Duodenal mucosa (tissue), 2 donors: ENCODE results near the gene DCLRE1B.
A peak's percentile ranks its signal among the peaks of the same experiment; 100 is the strongest.
"Not testable (repeated sequence)": the region's sequence is repeated elsewhere in the genome, so short reads cannot be mapped to it uniquely, and the experiment has no call there.

Source experiments
- H3K27ac ChIP-seq: one replicate; pipeline ENCODE4 v1.7.0; 2013; ENCODE audit warnings: low read depth, low read length
- H3K27me3 ChIP-seq, 2 donors: one replicate each; pipeline ENCODE4 v1.7.0; 2013; ENCODE audit warnings: low read length in 2 of 2, control low read depth in 1 of 2; ENCODE audit not compliant: insufficient read depth in 2 of 2, control insufficient read depth in 1 of 2
- H3K36me3 ChIP-seq, 2 donors: one replicate each; pipeline ENCODE4 v1.7.0; 2013; ENCODE audit warnings: low read length in 2 of 2, control low read depth in 1 of 2; ENCODE audit not compliant: insufficient read depth in 2 of 2, control insufficient read depth in 1 of 2
- H3K4me1 ChIP-seq, 2 donors: one replicate each; pipeline ENCODE4 v1.7.0; 2013; ENCODE audit warnings: low read length in 2 of 2, control low read depth in 1 of 2; ENCODE audit not compliant: insufficient read depth in 2 of 2, control insufficient read depth in 1 of 2
- H3K4me3 ChIP-seq, 2 donors: one replicate each; pipeline ENCODE4 v1.7.0; 2013; ENCODE audit warnings: low read length in 2 of 2, low read depth in 1 of 2
- H3K9ac ChIP-seq, 2 donors: one replicate each; pipeline ENCODE4 v1.7.0; 2013; ENCODE audit warnings: low read length in 2 of 2, low read depth in 1 of 2
- H3K9me3 ChIP-seq, 2 donors: one replicate each; pipeline ENCODE4 v1.7.0; 2013; ENCODE audit warnings: low read length in 2 of 2, control low read depth in 1 of 2; ENCODE audit not compliant: control insufficient read depth in 1 of 2

The DCLRE1B gene

DNA sequence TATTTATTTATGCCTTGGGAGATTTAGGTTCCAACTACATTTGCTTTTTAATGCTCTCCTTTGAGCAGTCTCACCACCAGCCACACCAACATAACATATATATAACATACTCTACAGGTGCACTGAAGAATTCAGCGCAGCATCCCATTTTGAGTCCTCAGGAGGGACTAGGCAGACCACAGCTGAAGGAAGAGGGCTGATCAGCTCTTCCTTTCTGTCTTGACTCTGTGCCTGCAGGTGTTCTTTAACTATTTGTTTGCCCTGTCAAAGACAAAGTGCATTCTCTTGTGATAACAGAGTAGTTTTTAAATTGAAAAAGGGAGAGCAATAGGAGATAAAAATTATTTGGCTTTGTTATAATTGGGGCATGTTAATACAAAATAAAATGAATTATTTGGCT lies 41.0 kb downstream of the DCLRE1B start:
- Histone ChIP-seq H3K9me3 (no peaks in the 10 kb centered on the region), H3K4me1 (peaks cover 25% of the 10 kb centered on the region in 2 donors), H3K27ac (no peak overlapping the region), H3K4me3 (no peak overlapping the region), H3K27me3 (no peaks in the 10 kb centered on the region), H3K9ac (no peak overlapping the region), H3K36me3 (peaks cover 8 to 19% of the 10 kb centered on the region in 2 donors)

DNA sequence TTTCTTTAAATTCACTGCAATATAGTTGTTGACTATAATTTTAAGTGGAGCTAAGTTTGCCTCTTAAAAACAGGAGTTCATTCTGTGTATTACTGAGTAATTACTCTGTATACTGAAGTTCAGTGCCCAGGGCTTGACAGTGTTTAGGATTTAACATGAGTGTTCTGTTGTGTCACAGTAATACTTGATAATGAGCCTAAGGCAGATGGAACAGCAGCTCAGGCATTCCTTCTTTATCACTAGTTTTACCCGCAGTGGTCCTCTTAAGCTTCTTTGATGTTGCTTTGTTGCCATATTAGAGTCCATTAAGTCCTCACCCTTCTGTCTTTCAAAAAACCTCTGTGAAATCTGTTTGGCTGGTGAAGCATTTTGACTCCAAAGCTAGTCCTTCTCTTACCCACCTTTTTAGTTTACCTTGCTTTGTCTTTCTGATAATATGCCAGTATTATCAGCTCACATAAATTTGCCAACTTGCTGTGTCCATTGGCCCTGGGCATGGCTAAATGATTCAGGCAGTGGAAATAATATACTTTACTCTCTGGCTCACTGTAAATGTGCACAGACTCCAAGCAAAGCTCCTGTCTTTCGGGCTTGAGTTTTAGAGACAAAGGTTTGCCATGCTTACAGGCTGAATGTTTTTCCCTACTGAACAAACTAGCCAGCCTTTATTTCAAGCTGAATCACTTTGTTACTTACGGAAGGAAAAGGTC lies 41.7 kb downstream of the DCLRE1B start:
- no peaks in the 10 kb centered on the region for H3K9me3 ChIP-seq
- no peak overlapping the region for H3K9ac ChIP-seq
- H3K4me3 ChIP-seq: no peak overlapping the region
- H3K27me3 ChIP-seq: no peaks in the 10 kb centered on the region
- H3K4me1 ChIP-seq: peaks cover 25% of the 10 kb centered on the region in 2 donors
- H3K27ac ChIP-seq: no peak overlapping the region
- peaks cover 5 to 16% of the 10 kb centered on the region in 2 donors for H3K36me3 ChIP-seq

DNA sequence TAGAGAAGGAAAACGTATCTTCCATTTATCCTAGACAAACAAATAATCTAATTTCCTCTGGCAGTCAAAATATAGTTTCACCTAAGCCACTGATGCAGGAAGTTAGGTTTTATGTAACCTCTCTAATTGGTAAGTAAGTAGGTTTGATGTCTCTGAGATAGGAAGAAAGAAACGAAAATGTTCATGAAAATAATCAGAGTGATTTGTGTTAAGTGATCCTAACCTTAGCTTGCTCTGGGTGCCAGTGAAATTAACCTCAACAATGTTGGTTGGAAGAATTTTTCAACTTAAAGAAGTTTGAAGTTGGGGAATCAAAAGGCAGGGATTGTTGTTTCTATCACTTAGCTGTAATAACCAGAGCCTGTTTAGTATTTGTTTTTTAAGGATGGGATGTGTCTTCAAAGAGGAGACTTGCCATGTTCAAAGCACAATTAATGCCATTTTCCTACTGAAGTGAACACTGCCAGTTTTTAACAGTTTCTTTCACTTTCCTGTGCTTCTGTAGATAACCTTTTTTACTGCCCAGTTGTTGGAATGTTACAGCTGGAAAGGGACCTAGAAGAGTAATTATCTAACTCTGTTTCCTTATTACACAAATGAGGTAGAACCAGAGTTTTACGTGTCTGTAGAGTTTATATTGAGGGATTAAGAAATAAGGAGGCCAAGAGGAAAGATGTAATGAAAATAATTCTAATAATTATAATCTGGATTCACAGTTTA lies 42.4 kb downstream of the DCLRE1B start:
- Histone ChIP-seq H3K27me3 (no peaks in the 10 kb centered on the region), H3K4me1 (peaks cover 25% of the 10 kb centered on the region in 2 donors), H3K4me3 (no peak overlapping the region), H3K9ac (peak overlapping the region in 1 of 2 donors; percentile 2), H3K9me3 (no peaks in the 10 kb centered on the region), H3K36me3 (peaks cover 5 to 16% of the 10 kb centered on the region in 2 donors), H3K27ac (no peak overlapping the region)

DNA sequence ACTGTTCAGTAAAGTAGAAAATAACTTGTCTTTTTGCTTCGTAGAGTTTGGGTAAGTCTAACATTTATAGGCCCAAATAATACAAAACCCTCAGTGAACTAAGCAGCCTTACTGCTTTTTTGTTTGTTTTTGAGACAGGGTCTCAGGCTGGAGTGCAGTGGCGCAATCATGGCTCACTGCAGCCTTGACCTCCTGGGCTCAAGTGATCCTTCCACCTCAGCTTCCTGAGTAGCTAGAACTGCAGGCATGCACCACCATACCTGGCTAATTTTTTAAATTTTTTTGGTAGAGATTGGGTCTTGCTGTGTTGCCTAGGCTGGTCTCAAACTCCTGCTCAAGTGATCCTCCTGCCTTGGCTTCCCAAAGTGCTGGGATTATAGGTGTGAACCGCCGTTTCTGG lies 43.0 kb downstream of the DCLRE1B start:
- not testable (repeated sequence) for H3K9ac ChIP-seq

DNA sequence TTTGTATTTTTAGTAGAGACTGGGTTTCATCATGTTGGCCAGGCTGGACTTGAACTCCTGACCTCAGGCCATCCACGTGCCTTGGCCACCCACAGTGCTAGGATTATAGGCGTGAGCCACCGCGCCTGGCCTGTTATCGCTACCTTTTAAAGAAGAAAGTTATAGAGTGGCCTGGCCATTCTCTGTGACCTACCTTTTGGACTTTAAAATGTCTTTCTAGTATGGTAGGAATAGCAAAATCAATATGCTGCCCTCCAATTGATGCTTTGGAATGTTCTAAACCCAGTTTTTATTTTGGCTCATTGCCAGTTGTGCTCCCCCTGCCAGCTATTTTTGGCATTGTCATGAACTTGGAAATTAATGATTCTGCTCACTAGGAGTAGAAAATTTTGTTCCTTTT lies 43.9 kb downstream of the DCLRE1B start:
- peaks cover 5 to 10% of the 10 kb centered on the region in 2 donors for H3K36me3 ChIP-seq
- H3K4me1 ChIP-seq: peaks cover 25% of the 10 kb centered on the region in 2 donors
- no peaks in the 10 kb centered on the region for H3K27me3 ChIP-seq
- H3K9ac ChIP-seq: no peak overlapping the region
- no peak overlapping the region for H3K27ac ChIP-seq
- no peaks in the 10 kb centered on the region for H3K9me3 ChIP-seq
- no peak overlapping the region for H3K4me3 ChIP-seq

More for the DNA sequence above, 43.0 kb downstream of the DCLRE1B start:
- Histone ChIP-seq H3K36me3 (peaks cover 5 to 14% of the 10 kb centered on the region in 2 donors), H3K4me1 (peaks cover 25% of the 10 kb centered on the region in 2 donors)
- not testable (repeated sequence) for H3K27me3 ChIP-seq, H3K27ac ChIP-seq, H3K4me3 ChIP-seq, H3K9me3 ChIP-seq

DNA sequence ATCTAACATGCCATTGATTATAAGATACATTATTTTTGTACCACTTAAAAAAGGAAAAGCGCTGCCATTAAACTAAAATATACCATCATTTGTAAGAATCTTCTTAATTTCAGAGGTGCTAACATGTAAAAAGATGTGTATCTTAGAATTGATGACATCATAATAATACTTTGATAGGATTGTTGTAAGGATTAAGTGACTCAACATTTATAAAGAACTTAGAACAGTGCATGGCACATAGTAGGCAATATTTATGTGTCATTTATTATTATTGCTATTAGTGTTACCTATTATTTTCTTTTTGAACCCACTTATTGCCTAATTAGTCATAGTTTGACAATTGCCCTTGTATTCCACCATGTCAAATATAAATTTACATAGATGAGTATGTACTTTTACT lies 45.8 kb downstream of the DCLRE1B start:
- Histone ChIP-seq H3K9me3 (no peaks in the 10 kb centered on the region), H3K36me3 (peaks cover 0 to 18% of the 10 kb centered on the region in 2 donors), H3K27ac (no peak overlapping the region)

DNA sequence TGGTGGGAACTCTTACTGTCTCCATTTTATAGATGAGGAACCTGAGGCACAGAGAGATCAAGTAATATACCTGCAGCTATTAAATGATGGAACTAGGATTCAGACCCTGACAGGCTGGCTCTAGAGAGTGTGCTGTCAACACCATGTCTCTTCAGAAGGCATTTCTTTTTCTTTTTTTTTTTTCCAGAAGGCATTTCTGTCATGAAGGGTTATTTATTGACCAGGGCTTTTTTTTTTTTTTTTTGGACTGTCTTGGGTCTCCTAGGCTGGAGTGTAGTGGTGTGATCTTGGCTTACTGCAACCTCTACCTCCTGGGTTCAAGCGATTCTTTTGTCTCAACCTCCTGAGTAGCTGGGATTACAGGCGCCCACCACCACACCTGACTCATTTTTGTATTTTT lies 46.6 kb downstream of the DCLRE1B start:
- H3K27ac ChIP-seq: no peak overlapping the region
- no peaks in the 10 kb centered on the region for H3K9me3 ChIP-seq
- H3K27me3 ChIP-seq: no peaks in the 10 kb centered on the region
- no peak overlapping the region for H3K9ac ChIP-seq
- peaks cover 0 to 23% of the 10 kb centered on the region in 2 donors for H3K36me3 ChIP-seq
- peaks cover 15 to 16% of the 10 kb centered on the region in 2 donors for H3K4me1 ChIP-seq
- no peak overlapping the region for H3K4me3 ChIP-seq

More for the DNA sequence above, 45.8 kb downstream of the DCLRE1B start:
- no peaks in the 10 kb centered on the region for H3K27me3 ChIP-seq
- H3K4me1 ChIP-seq: peaks cover 23 to 24% of the 10 kb centered on the region in 2 donors
- no peak overlapping the region for H3K9ac ChIP-seq
- H3K4me3 ChIP-seq: no peak overlapping the region

DNA sequence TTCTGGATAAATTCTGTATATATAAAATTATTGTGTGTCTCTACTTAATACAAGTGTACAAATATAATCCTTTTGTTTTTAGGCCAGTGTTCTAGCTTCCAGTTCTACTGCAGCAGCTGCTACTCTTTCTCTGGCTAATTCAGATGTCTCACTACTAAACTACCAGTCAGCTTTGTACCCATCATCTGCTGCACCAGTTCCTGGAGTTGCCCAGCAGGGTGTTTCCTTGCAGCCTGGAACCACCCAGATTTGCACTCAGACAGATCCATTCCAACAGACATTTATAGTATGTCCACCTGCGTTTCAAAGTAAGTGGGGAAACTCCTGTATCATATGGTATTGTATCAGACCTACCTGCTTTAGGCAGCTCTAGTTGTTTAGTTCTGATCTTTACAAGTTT lies 52.9 kb downstream of the DCLRE1B start:
- peaks cover 19 to 62% of the 10 kb centered on the region in 2 donors for H3K36me3 ChIP-seq
- H3K4me1 ChIP-seq: no peaks in the 10 kb centered on the region

DNA sequence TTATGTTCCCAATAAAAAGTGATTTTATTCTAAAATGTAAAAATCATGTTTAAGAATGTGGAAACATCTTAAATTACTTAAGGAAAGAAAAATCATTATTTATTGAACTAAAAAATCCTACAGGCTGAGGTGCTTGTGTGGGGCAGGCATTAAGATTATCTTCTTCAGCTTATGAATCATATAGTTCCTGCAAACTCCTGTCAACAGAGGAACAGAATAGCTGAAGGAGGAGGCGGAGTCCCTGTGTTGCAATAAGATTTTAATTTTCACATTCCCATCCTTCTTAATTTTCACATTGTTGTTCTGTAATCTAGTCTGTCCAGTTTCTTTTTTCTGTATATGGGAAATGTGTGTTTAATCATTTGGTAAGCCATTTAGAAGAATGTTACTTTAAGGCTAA lies 53.6 kb downstream of the DCLRE1B start:
- Histone ChIP-seq H3K36me3 (peaks cover 19 to 69% of the 10 kb centered on the region in 2 donors), H3K4me1 (no peaks in the 10 kb centered on the region), H3K4me3 (no peak overlapping the region), H3K9me3 (no peaks in the 10 kb centered on the region), H3K9ac (no peak overlapping the region), H3K27ac (no peak overlapping the region), H3K27me3 (no peaks in the 10 kb centered on the region)

More for the DNA sequence above, 52.9 kb downstream of the DCLRE1B start:
- no peak overlapping the region for H3K9ac ChIP-seq
- H3K27me3 ChIP-seq: no peaks in the 10 kb centered on the region
- H3K4me3 ChIP-seq: no peak overlapping the region
- H3K27ac ChIP-seq: no peak overlapping the region
- no peaks in the 10 kb centered on the region for H3K9me3 ChIP-seq

DNA sequence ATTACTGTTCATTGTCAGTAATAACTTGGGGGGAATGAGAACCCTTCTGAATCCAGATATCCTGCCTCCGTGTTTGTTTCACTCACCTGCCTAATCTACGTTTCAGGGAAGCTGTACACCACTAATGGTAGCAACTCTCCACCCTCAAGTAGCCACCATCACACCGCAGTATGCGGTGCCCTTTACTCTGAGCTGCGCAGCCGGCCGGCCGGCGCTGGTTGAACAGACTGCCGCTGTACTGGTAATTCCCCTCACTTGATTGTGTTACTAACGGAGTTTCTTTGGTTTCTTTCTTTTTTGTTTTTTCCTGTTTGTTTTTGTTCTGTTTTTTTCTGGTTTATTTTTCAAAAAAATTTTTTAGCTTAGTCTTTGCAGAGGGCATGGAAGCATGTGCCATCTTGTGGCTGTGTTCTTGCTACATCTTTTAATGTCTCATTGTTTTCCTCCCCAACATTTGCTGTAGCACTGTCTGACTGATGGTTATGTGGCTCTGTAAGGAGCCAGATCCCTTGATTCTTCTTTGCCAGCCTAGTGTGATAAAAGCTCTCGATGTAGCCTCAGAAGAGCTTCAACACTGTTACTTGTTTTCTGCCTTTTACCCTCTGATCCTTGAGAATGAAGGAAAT lies 58.3 kb downstream of the DCLRE1B start:
- no peaks in the 10 kb centered on the region for H3K4me1 ChIP-seq
- no peak overlapping the region for H3K9ac ChIP-seq
- no peaks in the 10 kb centered on the region for H3K9me3 ChIP-seq
- H3K4me3 ChIP-seq: no peak overlapping the region
- peaks cover 23 to 72% of the 10 kb centered on the region in 2 donors for H3K36me3 ChIP-seq
- H3K27ac ChIP-seq: no peak overlapping the region
- H3K27me3 ChIP-seq: no peaks in the 10 kb centered on the region
